HS-5 (cell line): ENCODE data around the gene NGLY1.
A peak's percentile ranks its signal among the peaks of the same experiment; 100 is the strongest.

Experiments used
- DNase-seq: peaks from one replicate; pipeline ENCODE4 v3.0.0-alpha.2; 2012; ENCODE audit warnings: low read depth

NGLY1 gene

DNA sequence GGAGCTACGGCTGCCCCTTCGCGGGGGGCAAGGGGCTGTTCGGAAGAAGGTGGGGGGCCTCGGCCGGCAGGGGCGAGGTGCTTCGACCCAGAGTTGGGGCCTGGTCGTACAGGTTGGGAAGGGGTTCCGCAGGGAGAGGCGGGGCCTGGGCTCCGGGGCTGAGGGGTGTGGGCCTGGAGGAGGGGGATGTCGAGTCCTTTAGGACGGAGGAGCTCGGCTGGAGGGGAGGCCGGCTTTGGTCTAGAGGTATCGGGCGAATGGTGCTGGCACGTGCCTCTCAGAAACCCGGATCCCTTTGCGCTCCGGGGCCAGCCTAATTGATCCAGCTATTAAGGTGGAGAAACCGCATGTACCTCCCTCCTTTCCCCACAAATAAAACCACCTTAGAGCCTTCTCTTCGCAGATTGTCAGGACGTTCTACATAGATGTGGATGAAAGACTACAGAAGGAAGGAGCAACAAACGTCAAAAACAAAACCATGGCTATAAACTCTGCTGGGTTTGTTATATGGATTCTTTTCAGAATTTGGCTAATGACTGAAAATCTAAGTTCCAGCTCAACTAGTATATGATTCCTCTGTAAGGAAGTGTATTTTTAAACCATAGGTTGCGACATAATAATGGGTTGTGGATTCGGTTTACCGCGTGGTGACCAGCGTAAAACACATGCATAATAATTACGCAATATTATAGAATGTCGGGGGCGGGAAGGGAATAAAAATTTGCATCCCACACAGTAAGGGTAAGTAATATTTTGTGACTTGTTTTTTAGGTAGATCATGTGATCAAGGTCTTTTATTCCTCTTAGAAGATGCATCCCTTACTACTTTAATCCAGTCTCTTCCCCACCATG is 644 bp upstream of the NGLY1 start:
- no peak for DNase-seq

DNA sequence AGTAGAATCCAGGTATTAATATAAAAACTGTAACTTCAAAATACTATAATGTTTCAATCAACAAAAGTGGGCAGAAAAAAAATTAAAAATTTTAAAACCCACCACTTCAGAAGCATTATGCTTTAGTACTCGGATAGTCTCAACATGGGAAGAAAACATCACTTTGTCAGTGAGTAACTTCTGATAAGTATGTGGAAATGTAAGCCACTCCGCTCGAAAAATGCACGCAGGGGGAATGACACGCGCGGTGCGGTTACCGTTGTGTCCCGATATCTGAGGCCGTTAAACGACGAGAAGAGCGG is 656 bp downstream of the NGLY1 start:
- DNase-seq, result no peak

- no peak for DNase-seq
These were observed 1.3 kb downstream of the NGLY1 start for GRCh38 chr3:25781758-25782594.

DNA sequence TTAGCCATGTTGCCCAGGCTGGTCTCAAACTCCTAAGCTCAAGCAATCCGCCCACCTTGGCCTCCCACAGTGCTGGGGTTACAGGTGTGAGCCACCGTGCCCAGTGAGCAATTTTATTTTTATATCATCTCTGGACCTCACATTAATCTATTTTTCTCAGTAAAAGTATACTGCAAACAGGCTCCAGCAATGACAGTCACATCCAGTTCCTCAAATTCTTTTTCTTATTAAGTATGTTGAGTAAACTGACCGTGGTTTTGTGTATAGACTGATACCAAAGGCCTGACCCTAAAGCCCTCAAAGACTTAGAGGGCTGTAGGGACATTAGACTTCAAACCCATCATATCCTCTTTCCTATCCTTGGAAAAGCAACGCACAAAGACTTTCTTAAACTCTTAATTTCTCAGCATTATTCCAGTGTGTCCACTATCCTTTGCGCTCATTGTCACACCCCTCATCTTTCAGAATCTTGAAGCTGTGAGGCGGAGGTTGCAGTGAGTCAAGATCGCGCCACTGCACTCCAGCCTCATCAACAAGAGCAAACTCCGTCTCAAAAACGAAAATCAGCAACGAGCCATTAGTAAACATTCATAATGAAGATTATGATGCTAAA is 2.0 kb downstream of the NGLY1 start:
- DNase-seq, result no peak

- DNase-seq, result no peak
These were observed 2.6 kb downstream of the NGLY1 start for GRCh38 chr3:25780618-25781017.

DNA sequence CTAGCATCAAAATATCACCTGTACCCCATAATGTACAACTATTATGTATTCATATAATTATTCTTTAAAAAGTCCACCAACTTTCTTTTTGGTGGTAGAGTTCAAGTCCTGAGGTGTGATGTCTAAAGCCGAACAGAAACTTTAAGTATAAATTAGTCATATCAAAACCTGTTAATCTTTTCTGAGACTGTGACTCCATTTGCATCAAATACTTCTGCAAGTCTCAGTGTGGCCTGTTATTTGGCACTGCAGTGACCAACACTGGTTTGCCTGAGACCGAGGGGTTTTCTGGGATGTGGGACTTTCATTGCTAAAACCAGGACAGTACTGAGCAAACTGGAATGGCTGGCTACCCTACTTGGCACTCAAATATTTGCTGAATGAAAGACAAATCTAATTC is 7.3 kb downstream of the NGLY1 start:
- DNase-seq, result no peak

DNA sequence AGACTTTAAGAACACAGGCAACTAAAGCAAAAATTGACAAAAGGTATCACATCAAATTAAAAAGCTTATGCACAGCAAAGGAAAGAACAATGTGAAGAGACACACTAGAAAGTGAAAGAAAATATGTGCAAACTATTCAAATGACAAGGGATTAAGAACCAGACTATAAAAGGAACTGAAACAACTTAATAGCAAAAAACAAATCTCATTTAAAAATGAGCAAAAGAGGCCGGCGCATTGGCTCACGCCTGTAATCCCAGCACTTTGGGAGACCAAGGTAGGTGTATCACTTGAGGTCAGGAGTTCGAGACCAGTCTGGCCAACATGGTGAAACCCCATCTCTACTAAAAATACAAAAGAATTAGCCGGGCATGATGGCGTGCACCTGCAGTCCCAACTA is 14.4 kb downstream of the NGLY1 start:
- DNase-seq, result no peak

GRCh38 chr3:25751725-25752124 is 31.5 kb downstream of the NGLY1 start:
- DNase-seq, result no peak

- DNase-seq, result no peak
These were observed 32.2 kb downstream of the NGLY1 start for GRCh38 chr3:25751048-25751447.

GRCh38 chr3:25749031-25749581 is 34.1 kb downstream of the NGLY1 start:
- no peak for DNase-seq

- DNase-seq, result no peak
These were observed 35.1 kb downstream of the NGLY1 start for GRCh38 chr3:25748189-25748588.

DNA sequence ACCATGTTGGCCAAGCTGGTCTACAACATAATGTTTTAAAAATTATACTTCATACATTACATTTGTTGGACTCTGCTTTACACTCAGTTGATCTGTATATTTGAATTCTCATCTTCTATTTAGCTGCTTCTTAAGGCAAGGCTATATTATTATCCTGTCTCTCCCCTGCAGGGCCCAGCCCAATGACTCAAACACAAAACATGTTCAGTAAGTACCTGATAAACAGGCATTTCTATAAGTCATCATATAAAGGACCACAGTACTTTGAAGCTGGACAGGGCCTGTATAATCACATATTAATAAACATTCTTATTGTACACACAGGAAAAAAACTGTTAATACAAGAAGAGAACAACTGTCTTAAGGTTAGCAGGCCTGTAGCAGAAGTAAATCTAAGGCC is 36.2 kb downstream of the NGLY1 start:
- peak; percentile 3 for DNase-seq

- no peak for DNase-seq
These were observed 38.8 kb downstream of the NGLY1 start for GRCh38 chr3:25744470-25744869.

DNA sequence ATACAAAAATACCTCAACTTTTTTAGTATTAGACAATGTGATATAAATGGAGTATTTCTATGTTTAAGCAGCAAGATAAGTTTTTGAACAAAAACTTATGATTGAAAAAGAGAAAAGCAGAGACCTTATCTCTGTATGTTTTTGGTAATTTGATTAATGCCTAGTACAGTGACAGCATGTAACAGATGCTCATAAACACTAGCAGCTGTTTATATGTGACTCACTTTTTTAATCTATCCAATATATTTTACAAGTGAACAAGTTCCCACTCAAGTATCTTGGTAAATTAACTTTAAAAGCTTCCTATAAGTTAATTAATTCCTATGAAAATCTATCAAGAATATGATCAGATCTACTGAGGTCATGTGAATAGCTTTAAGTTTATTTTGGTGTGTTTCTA is 55.1 kb downstream of the NGLY1 start:
- DNase-seq, result no peak

- no peak for DNase-seq
These were observed 55.9 kb downstream of the NGLY1 start for GRCh38 chr3:25727316-25727715.

- no peak for DNase-seq
These were observed 57.4 kb downstream of the NGLY1 start for GRCh38 chr3:25725810-25726209.

DNA sequence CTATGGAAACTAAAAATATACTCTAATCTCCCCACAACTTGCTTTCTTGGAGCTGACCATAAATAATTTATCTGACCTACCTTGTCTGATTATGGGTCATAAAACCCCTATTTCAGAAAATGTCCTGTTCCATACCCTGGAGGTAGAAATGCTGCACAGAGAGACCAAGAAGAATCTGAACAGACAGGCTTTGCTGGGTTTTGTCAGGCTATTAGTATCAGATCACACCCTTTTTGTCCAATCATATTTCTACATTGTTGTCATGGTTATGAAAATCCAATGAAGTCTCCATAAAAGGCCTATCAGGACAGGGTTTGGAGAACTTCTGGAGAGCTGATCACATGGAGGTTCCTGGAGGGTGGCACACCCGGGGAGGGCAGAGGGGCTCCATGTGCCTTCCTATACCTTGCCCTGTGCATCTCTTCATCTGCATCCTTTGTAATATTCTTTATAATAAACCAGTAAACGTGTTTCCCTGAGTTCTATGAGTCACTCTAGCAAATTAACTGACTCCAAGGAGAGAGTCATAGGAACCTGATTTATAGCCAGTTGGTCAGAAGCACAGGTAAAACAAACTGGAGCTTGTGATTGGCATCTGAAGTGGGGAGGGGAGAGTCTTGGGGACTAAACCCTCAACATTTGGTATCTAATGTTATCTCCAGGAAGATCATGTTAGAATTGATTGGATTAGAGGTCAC is 58.1 kb downstream of the NGLY1 start:
- DNase-seq, result no peak

GRCh38 chr3:25723802-25724201 is 59.4 kb downstream of the NGLY1 start:
- DNase-seq, result no peak

DNA sequence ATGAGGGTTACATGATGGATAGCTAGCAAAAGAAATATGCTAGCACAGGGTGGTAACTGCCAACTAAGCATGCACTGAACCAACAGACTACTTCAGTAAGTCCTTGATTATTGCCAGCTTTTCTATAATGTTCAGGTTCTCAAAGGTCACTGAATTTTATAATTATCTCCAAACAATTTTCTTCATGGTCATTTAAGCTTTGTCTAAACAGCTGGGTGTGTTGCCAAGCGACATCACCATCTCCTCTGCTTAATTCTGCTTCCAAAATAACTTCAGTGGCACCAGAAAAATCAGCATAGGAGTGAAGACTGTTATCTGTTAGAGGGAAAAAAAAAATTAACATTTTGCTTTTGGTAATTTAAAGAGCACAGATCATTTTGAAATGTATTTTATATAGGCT is 63.9 kb downstream of the NGLY1 start:
- DNase-seq, result no peak

DNA sequence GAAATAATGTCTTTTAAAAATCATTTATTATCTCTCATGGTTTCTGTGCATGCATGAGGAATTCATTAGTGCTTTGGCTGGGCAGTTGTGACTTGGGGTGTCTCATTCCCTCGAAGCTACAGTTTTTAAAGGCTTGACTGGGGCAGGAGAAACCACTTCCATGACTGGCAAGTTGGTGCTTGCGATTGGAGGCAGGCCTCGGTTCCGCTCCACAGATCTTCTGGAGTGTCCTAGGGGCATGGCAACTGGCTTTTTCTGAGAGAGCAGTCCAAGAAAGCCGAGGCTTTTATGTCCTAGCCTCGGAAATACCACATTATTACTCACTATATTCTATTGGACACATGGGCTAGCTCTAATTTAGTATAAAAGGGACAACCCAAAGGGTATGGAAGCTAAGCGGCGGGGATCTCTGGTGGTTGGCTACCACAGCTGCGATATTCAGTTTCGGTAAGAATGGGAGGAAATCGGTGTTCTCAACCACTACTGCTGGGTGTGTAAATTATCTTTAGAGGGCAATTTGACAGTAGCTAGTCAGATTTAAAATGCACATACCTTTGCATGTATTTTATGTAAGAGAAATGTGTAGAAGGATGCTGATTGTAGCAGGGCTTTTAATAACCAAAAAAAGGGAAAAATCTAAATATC is 69.8 kb downstream of the NGLY1 start:
- DNase-seq, result no peak

- DNase-seq, result no peak
These were observed 72.2 kb downstream of the NGLY1 start for GRCh38 chr3:25711090-25711489.

DNA sequence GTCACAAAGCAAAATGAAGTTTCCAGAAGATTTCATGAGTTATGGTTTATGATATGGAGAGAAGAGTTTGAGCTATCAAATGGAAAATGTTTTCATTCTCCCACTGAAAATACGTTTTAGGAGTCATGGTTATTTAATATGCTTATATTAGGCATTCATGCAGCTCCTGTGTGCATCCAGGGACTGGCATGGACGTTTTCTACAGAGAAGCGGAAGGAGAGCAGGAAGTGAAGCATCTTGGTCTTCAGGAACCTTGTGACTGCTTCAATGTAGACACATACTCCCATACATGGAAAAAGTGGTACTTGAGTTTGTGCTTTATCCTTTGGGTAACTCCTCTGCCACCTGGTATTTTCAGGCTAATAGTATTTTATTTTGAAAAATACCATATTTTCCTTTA is 75.2 kb downstream of the NGLY1 start:
- DNase-seq, result no peak
